ENCODE results near the gene ADAM17.

Gene ADAM17

DNA sequence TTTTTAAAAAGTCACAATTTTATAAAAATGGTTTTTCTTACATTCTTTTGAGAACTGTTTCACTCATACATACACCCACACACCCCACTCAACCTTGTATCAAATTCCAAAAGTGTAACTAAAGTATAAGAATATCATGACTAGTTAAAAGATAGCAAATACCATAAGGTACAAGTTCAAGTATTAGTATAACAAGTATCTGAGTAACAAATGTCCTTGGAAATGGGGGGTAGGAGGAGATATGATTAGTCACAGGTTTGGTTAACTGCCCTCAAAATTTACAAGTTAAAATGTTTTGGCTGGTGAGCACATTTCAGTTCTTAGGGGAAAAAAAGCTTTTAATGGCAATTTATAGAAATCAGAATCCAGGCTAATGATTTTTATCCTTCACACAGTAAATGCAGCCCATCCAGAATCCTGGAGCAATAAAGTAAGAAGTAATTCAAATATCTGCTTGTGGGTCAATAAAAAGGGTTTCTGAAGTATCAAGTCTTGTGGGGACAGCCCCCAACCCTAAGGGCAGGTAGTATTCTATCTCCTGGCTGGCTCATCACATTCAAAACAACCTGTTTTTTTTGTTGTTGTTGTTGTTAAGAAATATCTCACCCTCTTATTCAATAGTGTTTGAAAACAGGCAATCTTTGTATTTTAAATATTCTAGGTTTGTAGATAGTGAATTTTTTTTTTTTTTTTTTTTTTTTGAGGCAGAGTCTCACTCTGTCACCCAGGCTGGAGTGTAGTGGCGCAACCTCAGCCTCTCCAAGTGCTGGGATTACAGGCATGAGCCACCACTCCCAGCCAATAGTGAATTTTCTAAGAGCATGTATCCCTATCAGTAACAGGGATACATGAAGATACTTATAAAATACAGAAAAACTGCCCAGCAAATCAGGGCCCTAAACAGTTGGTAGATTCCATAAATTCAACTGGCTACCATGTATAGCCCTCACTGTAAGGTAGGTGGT, 66.8 kb downstream of the ADAM17 start:
- Histone ChIP-seq H3K27me3 (ENCODE audit: insufficient read depth, low read length) (no peaks in the 10 kb centered on the region), H3K36me3 (ENCODE audit: insufficient read depth, low read length) (peaks cover 96% of the 10 kb centered on the region), H3K27ac (ENCODE audit: low read depth, low read length) (no peak overlapping the region), H3K9ac (ENCODE audit: low read depth, low read length) (no peak overlapping the region), H3K4me1 (ENCODE audit: insufficient read depth, low read length) (no peaks in the 10 kb centered on the region), H3K9me3 (ENCODE audit: insufficient read depth, low read depth, low read length) (no peaks in the 10 kb centered on the region), H3K4me3 (ENCODE audit: low read length) (no peak overlapping the region)
- 100% methylated on average over 1 of the region's 1 CpG for WGBS

- peaks cover 78% of the 10 kb centered on the region for H3K36me3 ChIP-seq (ENCODE audit: insufficient read depth, low read length)
Observed at GRCh38 chr2:9484533-9484932, 71.1 kb downstream of the ADAM17 start.

DNA sequence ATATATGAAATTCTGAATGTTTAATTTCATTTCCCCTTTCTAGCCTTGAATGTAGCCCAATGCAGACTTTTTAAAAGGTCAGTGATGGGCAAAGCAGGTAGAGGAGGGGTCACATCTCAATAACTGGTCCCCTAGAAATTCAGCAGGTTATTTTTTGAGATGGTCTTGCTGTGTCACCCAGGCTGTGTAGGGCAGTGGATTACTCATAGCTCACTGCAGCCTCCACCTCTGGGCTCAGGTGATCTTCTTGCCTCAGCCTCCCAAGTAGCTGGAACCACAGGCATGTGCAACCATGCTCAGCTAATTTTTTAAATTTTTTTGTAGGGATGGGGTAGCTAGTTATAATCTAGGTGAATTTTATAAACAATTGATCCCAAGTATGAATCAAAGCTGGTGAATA, 72.5 kb downstream of the ADAM17 start:
- Histone ChIP-seq H3K36me3 (ENCODE audit: insufficient read depth, low read length) (peaks cover 64% of the 10 kb centered on the region), H3K27ac (ENCODE audit: low read depth, low read length) (no peak overlapping the region), H3K4me3 (ENCODE audit: low read length) (no peak overlapping the region), H3K9ac (ENCODE audit: low read depth, low read length) (no peak overlapping the region), H3K27me3 (ENCODE audit: insufficient read depth, low read length) (no peaks in the 10 kb centered on the region), H3K9me3 (ENCODE audit: insufficient read depth, low read depth, low read length) (no peaks in the 10 kb centered on the region), H3K4me1 (ENCODE audit: insufficient read depth, low read length) (no peaks in the 10 kb centered on the region)

More at GRCh38 chr2:9484533-9484932, 71.1 kb downstream of the ADAM17 start:
- Histone ChIP-seq H3K27ac (ENCODE audit: low read depth, low read length) (no peak overlapping the region), H3K4me3 (ENCODE audit: low read length) (no peak overlapping the region), H3K4me1 (ENCODE audit: insufficient read depth, low read length) (no peaks in the 10 kb centered on the region), H3K9ac (ENCODE audit: low read depth, low read length) (no peak overlapping the region), H3K9me3 (ENCODE audit: insufficient read depth, low read depth, low read length) (no peaks in the 10 kb centered on the region), H3K27me3 (ENCODE audit: insufficient read depth, low read length) (no peaks in the 10 kb centered on the region)
- 98% methylated on average over 5 of the region's 5 CpGs for WGBS

DNA sequence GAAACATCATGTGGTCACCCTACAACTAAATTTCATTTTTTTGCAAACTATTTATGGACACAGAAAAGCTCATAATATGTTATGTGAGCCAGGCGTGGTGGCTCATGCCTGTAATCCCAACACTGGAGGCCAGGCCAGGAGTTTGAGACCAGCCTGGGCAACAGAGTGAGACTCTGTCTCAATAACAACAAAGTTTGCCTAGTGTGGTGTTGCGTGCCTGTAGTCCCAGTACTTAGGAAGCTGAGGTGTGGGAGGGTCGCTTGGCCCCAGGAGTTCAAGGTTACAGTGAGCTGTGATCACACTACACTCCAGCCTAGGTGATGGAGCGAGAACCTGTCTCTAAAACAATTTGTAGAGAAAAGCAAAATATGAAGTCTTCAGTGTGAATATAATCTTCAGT, 75.5 kb downstream of the ADAM17 start:
- WGBS = 98% methylated on average over 4 of the region's 4 CpGs
- H3K9ac ChIP-seq (ENCODE audit: low read depth, low read length) = no peak overlapping the region
- H3K36me3 ChIP-seq (ENCODE audit: insufficient read depth, low read length) = peaks cover 37% of the 10 kb centered on the region

DNA sequence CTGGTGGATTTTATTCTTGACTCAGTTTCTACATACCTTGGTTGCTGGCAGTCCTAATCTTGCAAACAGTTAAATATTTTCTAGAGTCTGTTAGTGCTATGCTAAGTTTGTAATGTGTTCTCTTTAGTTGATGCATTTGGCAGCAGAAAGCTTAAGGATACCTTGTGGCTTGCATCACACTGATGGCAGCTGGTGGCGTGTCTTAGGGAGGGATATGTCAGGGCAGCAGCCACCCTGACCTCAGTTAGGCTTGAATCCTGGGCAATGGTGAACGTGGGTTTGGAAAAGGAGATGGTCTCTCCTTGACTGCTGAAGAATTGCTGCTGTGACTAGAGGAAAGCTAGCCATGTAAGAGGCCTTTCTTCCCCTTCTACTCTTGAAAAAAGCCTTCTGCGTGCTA, 77.1 kb downstream of the ADAM17 start:
- H3K27me3 ChIP-seq (ENCODE audit: insufficient read depth, low read length) = peaks cover 11% of the 10 kb centered on the region; the same call in 1 of the 2 replicates
- H3K27ac ChIP-seq (ENCODE audit: low read depth, low read length) = no peak overlapping the region
- no peak overlapping the region for H3K4me3 ChIP-seq (ENCODE audit: low read length)
- no peaks in the 10 kb centered on the region for H3K4me1 ChIP-seq (ENCODE audit: insufficient read depth, low read length)
- 92% methylated on average over 3 of the region's 3 CpGs for WGBS
- H3K9me3 ChIP-seq (ENCODE audit: insufficient read depth, low read depth, low read length) = no peaks in the 10 kb centered on the region
- H3K9ac ChIP-seq (ENCODE audit: low read depth, low read length) = no peak overlapping the region
- H3K36me3 ChIP-seq (ENCODE audit: insufficient read depth, low read length) = peaks cover 22% of the 10 kb centered on the region

More for the DNA sequence above, 75.5 kb downstream of the ADAM17 start:
- Histone ChIP-seq H3K4me3 (ENCODE audit: low read length) (no peak overlapping the region), H3K27me3 (ENCODE audit: insufficient read depth, low read length) (peaks cover 1% of the 10 kb centered on the region; the same call in 1 of the 2 replicates), H3K9me3 (ENCODE audit: insufficient read depth, low read depth, low read length) (no peaks in the 10 kb centered on the region), H3K4me1 (ENCODE audit: insufficient read depth, low read length) (no peaks in the 10 kb centered on the region), H3K27ac (ENCODE audit: low read depth, low read length) (no peak overlapping the region)

DNA sequence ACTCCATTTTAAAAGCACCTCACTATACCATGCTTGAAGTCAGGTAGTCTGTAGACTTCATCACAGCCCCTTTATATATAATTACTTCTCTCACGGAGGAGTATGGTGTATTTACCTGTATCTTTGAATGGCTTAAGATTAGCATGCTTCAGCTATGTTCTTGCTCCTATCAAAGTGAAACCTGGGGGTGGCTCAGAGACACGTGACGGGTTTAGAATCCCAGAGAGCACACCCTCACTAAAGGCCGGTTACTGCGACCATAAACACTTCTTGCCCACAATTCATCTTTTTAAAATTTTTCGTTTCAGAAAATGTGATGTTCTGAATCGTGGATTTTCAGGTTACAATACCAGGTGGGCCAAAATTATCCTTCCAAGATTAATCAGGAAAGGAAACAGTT, 77.7 kb downstream of the ADAM17 start:
- H3K4me3 ChIP-seq (ENCODE audit: low read length) = no peak overlapping the region
- no peak overlapping the region for H3K27ac ChIP-seq (ENCODE audit: low read depth, low read length)
- no peak overlapping the region for H3K9ac ChIP-seq (ENCODE audit: low read depth, low read length)
- peaks cover 21% of the 10 kb centered on the region for H3K36me3 ChIP-seq (ENCODE audit: insufficient read depth, low read length)
- H3K4me1 ChIP-seq (ENCODE audit: insufficient read depth, low read length) = no peaks in the 10 kb centered on the region
- H3K27me3 ChIP-seq (ENCODE audit: insufficient read depth, low read length) = peaks cover 11% of the 10 kb centered on the region; the same call in 1 of the 2 replicates
- WGBS = 92% methylated on average over 6 of the region's 7 CpGs
- no peaks in the 10 kb centered on the region for H3K9me3 ChIP-seq (ENCODE audit: insufficient read depth, low read depth, low read length)

DNA sequence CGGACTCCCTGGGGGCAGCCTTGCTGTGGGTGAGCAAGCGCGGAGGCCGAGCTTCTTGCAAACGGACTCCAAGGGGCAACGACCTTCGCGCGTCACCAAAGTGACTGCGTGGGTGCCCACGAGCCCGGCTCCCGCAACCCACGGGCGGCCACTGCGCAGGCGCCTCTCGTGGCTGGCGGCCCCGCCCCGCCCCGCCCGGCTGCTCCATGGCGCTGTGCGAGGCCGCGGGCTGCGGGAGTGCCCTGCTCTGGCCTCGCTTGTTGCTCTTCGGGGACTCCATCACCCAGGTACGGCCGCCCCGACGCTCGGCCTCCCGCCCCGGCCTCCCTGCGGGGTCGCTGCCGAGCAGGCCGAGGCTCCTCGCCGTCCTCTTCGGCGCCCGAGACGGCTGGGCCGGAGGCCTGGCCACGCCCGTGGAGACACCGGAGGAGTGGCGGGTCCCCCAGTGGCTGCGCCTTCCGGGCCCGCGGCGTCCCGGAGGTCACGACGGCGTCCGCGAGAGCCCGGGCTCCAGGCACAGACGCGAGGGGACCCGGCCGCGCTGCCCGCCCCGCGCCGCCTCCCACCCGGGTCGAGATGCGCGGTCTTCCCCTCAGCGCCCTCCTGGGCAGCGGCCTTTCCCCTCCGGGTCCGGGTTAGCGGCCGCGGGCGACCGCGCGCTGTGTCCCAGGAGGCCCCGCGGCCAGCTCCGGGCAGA, 81.1 kb downstream of the ADAM17 start, which contains the start of gene IAH1:
IAH1 (plus strand) TSS at position 191 of the 697 bp plus-strand sequence; CDS start at position 207, 16 bp downstream.
- H3K27ac ChIP-seq (ENCODE audit: low read depth, low read length) = no peak within 1 kb of the TSS
- peaks cover 11% of the 10 kb centered on the region; the same call in 1 of the 2 replicates for H3K27me3 ChIP-seq (ENCODE audit: insufficient read depth, low read length)
- H3K36me3 ChIP-seq (ENCODE audit: insufficient read depth, low read length) = peaks cover 29% of the 10 kb centered on the region
- H3K9ac ChIP-seq (ENCODE audit: low read depth, low read length) = peak within 1 kb of the TSS; percentile 72
- peak within 1 kb of the TSS; percentile 62 for H3K4me3 ChIP-seq (ENCODE audit: low read length)
- 62% methylated on average over 91 of the region's 91 CpGs for WGBS
- H3K9me3 ChIP-seq (ENCODE audit: insufficient read depth, low read depth, low read length) = no peaks in the 10 kb centered on the region
- no peaks in the 10 kb centered on the region for H3K4me1 ChIP-seq (ENCODE audit: insufficient read depth, low read length)

- Histone ChIP-seq H3K4me1 (ENCODE audit: insufficient read depth, low read length) (no peaks in the 10 kb centered on the region), H3K4me3 (ENCODE audit: low read length) (peak overlapping the region; percentile 62), H3K9me3 (ENCODE audit: insufficient read depth, low read depth, low read length) (no peaks in the 10 kb centered on the region), H3K9ac (ENCODE audit: low read depth, low read length) (peak overlapping the region; percentile 72), H3K36me3 (ENCODE audit: insufficient read depth, low read length) (peaks cover 35% of the 10 kb centered on the region), H3K27me3 (ENCODE audit: insufficient read depth, low read length) (peaks cover 11% of the 10 kb centered on the region; the same call in 1 of the 2 replicates), H3K27ac (ENCODE audit: low read depth, low read length) (no peak overlapping the region)
- 91% methylated on average over 39 of the region's 39 CpGs for WGBS
Observed at GRCh38 chr2:9473985-9474360, 81.7 kb downstream of the ADAM17 start.

- no peak overlapping the region for H3K27ac ChIP-seq (ENCODE audit: low read depth, low read length)
- H3K4me1 ChIP-seq (ENCODE audit: insufficient read depth, low read length) = no peaks in the 10 kb centered on the region
- peaks cover 11% of the 10 kb centered on the region; the same call in 1 of the 2 replicates for H3K27me3 ChIP-seq (ENCODE audit: insufficient read depth, low read length)
- peak overlapping the region; percentile 62 for H3K4me3 ChIP-seq (ENCODE audit: low read length)
- no peaks in the 10 kb centered on the region for H3K9me3 ChIP-seq (ENCODE audit: insufficient read depth, low read depth, low read length)
- H3K36me3 ChIP-seq (ENCODE audit: insufficient read depth, low read length) = peaks cover 39% of the 10 kb centered on the region
- WGBS = 93% methylated on average over 24 of the region's 24 CpGs
- peak overlapping the region; percentile 72; the same call in 1 of the 2 replicates for H3K9ac ChIP-seq (ENCODE audit: low read depth, low read length)
Observed at GRCh38 chr2:9473308-9473984, 82.2 kb downstream of the ADAM17 start.

GRCh38 chr2:9472511-9472910, 83.1 kb downstream of the ADAM17 start:
- Histone ChIP-seq H3K4me1 (ENCODE audit: insufficient read depth, low read length) (no peaks in the 10 kb centered on the region), H3K4me3 (ENCODE audit: low read length) (no peak overlapping the region), H3K36me3 (ENCODE audit: insufficient read depth, low read length) (peaks cover 48% of the 10 kb centered on the region), H3K9ac (ENCODE audit: low read depth, low read length) (no peak overlapping the region), H3K9me3 (ENCODE audit: insufficient read depth, low read depth, low read length) (no peaks in the 10 kb centered on the region), H3K27ac (ENCODE audit: low read depth, low read length) (no peak overlapping the region), H3K27me3 (ENCODE audit: insufficient read depth, low read length) (peaks cover 11% of the 10 kb centered on the region; the same call in 1 of the 2 replicates)
- over 99% methylated on average over 8 of the region's 9 CpGs for WGBS

Measured in HUES64 (cell line).